Measurements from ENCODE around the gene MUC7.
"Not testable (repeated sequence)": the region's sequence is repeated elsewhere in the genome, so short reads cannot be mapped to it uniquely, and the experiment has no call there.

The MUC7 gene

GRCh38 chr4:70471897-70472296 lies at the start of gene MUC7:
MUC7 (plus strand) TSS chr4:70472197; CDS start chr4:70474022, 1,825 bp downstream.
- no peak for DNase-seq

DNA sequence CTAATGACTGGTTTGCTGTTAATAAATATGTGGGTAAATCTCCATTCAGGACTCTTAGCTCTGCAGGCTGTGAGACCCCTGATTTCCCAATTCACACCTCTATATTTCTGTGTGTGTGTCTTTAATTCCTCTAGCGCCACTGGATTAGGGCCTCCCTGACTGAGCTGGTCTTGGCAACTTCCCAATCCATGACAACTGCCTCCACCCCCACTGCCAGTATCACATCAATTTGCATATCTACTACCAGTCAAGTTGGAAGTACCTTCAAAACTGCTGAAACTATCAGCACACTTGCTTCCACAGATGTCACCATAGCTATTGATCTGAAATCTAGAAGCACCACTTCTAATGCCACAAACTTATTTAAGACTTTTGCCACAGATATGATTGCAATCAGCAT lies 46.7 kb upstream of the MUC7 start:
- no peak for DNase-seq

- DNase-seq, result no peak
Measured at GRCh38 chr4:70426789-70427188, 45.2 kb upstream of the MUC7 start.

- DNase-seq, result no peak
Measured at GRCh38 chr4:70437197-70437596, 34.8 kb upstream of the MUC7 start.

DNA sequence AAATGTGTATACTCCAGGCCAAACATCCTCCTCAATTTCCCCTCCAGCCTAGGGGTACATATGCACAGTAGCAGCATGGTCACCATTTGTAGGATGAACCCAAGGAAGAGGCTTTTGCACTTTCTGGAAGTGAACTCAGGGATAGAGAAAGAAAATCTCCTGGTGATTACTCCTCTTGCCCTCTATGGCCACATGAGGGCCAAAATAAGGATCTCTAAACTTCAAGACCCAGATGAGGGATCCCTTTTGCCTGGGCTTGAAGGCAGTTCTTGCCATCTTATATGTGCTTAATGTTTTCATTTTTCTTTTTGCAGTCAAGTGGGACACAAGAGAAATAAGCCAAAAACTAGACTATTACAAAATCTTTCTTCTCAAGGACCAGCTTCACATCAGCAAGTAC lies 29.5 kb upstream of the MUC7 start:
- DNase-seq, result no peak

GRCh38 chr4:70443329-70443728 lies 28.7 kb upstream of the MUC7 start:
- no peak for DNase-seq

GRCh38 chr4:70449220-70449619 lies 22.8 kb upstream of the MUC7 start:
- no peak for DNase-seq

GRCh38 chr4:70452946-70453345 lies 19.1 kb upstream of the MUC7 start:
- DNase-seq, result no peak

DNA sequence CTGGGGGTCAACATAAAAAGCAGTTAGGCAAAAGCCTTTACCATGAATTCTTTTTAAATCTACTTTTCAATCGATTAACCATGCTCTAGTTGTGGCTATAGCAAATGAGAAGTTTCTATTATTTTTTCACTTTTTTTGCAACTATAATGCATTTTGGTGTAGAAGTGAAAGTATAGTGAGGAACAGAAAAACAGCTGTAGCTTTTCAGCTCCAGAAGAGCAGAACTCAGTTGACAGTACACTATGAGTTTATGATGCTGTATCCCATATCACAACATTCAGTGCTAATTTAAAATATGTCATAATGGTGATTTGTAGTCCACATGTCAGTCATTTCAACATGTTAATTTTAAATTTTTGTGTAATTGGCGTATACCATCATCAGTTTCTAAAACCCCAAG lies 8.7 kb upstream of the MUC7 start:
- no peak for DNase-seq

DNA sequence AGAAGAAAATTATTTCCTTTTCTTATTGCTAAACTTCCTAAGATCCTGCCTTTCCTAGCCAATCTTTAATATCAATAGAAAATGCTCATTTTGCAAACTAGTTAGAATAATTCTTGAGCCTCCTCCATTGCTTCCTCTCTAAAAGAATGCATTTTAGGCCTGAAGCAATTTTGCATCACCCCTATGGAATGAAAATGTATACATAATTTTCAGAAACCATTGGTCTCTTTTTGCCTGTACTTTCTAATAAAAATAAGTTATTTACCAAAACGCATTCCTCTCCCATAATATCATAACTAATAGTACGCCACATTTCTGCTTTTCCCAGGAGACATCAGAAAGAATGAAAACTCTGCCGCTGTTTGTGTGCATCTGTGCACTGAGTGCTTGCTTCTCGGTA lies 1.7 kb downstream of the MUC7 start:
- no peak for DNase-seq

GRCh38 chr4:70488748-70489147 lies 16.8 kb downstream of the MUC7 start:
- no peak for DNase-seq

DNA sequence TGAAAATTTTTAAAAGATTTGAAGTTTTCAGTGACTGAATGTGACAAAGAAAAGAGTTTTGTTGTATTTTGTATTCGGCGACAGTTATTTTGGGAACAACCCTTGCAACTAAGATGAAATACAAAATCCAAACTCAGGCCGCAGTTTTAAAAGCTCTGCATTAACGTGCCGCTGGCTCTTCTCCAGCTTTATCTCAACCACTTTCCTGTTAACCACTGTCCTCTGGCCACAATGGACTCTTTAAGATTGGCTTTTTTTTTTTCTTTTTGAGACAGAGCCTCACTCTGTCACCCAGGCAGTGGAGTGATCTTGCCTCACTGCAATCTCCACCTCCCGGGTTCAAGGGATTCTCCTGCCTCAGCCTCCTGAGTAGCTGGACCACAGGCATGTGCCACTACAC lies 24.2 kb downstream of the MUC7 start:
- DNase-seq, result no peak

- not testable (repeated sequence) for DNase-seq
Measured at GRCh38 chr4:70501838-70502237, 29.8 kb downstream of the MUC7 start.

DNA sequence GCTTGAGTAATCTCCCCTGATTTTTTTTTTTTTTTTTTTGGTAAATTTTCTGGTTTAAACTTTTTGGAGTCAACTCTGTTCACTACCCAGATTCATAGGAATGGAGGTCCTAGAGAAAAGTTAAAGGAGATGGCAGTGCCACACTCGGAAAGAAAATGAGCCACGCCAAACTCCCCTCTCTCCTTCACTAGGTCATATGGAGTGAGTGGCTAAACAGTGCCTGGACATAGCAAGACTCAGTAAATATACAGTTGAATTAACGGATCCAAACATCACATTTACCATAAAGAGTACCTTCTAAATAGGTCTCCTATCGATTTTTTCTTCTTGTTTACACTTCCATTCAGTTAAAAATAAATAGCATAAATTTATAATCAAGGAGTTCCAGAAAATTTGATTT lies 32.7 kb downstream of the MUC7 start:
- DNase-seq, result no peak

DNA sequence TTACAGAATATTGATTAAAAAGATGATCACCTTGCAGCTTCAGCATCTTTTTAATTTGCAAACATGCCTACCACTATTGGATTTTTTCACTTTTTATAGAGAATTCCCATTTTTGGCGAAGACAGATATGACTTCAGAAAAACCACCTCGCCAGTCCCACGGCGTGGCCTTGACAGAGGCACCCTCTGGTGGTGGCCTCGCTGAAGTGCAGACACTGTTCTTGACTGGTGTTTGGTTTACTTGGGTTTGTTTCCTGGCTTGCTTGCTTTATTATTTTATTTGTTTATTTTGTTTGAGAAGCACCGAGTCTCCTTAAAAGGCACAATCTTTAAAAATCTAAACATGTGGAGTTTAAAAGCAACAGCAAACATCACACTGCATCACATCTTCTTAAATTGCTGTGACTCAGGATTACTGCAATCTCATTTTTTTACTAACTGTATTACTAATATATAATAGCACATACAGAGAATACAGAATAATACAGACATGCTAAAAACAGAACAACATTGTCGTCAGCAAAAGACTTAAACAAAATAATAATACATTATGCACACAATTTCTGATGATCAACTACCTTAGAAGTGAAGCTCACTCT lies 33.3 kb downstream of the MUC7 start:
- DNase-seq, result peak in 8 of 14 donors; percentile 1 to 32 (median 10)

- no peak for DNase-seq
Measured at GRCh38 chr4:70508801-70509200, 36.8 kb downstream of the MUC7 start.

- no peak for DNase-seq
Measured at GRCh38 chr4:70511365-70511764, 39.4 kb downstream of the MUC7 start.

DNA sequence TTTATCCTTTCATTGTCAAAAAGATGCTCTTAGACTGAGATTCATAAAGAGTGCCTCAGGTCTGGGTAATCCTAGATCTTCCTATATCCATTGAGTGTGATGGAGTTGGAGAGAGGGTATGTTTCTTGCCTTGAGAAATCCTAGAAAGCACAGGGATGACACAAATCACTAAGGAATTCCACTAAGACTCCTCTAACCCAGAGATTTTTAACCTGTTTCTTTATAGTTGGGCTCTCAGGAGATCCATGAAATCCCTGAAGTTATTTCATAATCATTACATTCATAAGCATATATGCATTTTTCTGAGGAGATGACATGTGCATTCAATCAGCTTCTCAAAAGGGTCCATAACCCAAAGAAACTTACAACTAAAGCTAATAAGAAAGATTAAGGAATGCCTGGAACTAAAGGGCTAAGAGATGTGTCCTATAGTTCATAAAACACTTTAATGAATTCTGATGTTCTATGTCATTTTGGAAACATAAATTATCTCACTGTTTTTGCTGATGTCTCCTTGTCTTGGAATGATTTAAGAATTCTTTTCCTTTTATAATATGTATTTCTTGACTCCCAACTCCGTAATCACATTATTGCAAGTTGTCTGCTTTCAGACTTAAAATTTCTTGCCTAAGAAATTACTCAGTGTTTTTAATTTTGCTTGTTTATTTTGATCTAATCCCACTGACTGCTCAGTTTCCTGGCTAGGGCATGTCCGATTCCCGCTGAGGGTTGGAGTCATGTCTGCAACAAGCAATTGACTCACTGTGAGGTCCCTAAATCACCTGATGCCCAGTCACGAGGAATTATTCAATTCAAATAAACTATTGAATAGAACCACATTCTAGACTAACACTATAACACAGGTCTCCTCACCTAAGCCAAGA lies 43.6 kb downstream of the MUC7 start:
- DNase-seq, result no peak

DNA sequence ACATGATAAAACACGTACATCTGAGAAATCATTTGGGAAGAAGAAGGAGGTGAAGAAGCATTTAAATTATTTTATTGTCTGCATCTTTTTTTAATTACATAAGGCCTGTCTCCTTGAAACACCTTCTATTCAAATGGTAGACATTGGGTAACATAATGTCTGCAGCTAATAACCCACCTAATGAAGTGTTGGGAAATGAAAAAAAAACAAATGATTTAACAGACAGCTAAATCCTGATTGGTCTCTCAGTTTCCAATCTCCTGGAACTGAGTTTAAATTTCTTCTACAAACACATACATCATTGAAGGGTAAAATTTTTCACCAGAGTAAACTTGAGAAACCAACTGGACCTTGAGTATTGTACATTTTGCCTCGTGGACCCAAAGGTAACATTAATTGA lies 46.3 kb downstream of the MUC7 start, which contains the start of gene AMTN:
TSS of gene AMTN (plus strand) at position 301 of the 400 bp plus-strand sequence. CDS start 209 bp downstream, outside the sequence.
- DNase-seq, result no peak

DNA sequence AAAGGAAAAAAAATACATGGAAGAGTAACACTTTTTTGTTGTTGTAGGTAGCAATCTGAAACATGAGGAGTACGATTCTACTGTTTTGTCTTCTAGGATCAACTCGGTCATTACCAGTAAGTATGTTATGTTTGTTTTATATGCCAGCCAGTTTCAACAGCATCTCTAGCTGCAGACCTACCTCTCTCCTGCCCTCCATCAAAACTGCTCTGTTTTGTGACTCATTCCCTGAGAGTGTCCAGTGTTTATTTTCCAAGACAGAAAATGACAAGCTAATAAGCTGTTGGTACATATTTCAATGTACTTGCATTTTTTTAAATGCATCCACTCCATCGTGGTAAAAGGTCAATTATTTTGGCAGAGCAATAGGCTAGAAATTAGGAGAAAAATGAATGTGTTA lies 46.7 kb downstream of the MUC7 start:
- no peak for DNase-seq

DNA sequence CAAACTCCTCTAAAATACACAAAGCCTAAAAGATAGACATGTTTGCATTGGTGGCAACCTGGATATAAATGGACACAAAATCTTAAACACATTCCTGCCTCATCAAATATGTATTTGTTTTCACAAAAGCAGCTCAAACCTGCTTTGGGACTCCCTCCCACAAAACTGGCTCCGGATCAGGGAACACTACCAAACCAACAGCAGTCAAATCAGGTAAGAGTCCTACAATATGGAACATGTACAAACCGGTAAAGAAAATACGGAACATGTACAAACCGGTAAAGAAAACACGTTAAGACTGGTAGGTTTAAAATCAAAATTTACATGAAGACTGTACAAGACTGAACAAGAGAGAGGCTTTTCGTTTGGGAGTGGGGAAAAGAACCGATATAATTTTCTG lies 50.6 kb downstream of the MUC7 start:
- DNase-seq, result no peak

DNA sequence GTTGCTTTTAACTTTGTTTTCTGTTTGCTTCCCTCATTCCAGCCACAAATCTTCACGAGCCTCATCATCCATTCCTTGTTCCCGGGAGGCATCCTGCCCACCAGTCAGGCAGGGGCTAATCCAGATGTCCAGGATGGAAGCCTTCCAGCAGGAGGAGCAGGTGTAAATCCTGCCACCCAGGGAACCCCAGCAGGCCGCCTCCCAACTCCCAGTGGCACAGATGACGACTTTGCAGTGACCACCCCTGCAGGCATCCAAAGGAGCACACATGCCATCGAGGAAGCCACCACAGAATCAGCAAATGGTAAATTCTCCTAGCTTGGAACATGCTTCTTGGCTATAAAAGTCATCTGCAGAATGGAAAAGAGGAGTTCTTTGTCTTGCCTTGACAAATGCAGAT lies 59.0 kb downstream of the MUC7 start:
- DNase-seq, result no peak

GRCh38 chr4:70531981-70532380 lies 60.0 kb downstream of the MUC7 start:
- DNase-seq, result no peak

All from C1 segment of cervical spinal cord (tissue), 14 donors.